OCI-LY3 (cell line): ENCODE measurements around the gene KRTDAP.

Source experiments
- CTCF ChIP-seq: fragments of 200-600, 300-600 bp; sonication (generic); IDR thresholded peaks from 2 replicates; pipeline ENCODE4 v1.5.1; 2014; ENCODE audit warnings: antibody characterized with exemption, low read length, low read depth
- EZH2phosphoT487 ChIP-seq: fragments of 200-600 bp; shearing (Covaris generic); IDR thresholded peaks from 2 replicates; pipeline ENCODE4 v1.6.1; 2018; ENCODE audit warnings: antibody characterized with exemption, mixed run types, low read depth

- TF ChIP-seq CTCF = no peak
- TF ChIP-seq EZH2phosphoT487 = no peak
These were observed 43.6 kb upstream of the KRTDAP start for GRCh38 chr19:35533822-35534392.
